ENCODE measurements around the gene BMPER. TPM values are rescaled to one million over a fixed set of nuclear protein-coding genes. Genes with fewer than 3 reads are reported as not detected.

Gene BMPER
- total and polyA plus RNA-seq, 2 experiments from 2014 or later = 40.5 to 97.3 TPM

DNA sequence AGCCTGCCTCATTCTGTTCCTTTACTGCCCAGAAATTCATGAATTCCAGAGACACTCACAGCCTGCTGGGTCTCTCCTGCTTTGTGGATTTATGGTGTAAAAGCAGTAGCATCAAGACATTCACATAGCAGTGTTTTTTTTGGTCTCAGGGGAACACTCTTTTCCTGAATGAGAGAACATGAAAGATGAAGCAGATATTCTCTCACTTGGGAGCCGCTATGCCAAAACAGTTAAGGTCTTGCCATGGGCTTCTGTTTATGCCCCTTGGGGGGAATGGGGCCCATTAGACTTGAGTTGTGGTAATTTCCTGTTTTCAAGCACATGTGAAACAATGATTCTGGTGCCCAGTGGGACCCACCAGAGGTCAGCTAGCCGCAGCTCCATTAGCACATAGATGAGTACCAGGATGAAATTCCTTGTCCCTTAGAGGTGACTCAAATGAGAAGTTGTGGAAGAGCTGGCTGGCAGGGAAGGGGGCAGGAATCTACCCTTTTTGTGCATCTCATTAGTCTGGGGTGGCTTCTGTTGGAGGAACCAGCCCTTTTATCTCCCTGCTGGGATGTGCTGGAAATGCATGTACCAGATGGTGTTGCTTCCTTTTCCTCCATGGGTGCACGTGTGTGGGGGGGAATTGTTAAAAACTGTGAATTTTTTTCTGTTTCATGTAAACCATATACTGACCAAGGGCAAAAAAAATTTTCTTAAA, 13.3 kb downstream of the BMPER start:
- TF ChIP-seq EZH2 (IDR thresholded peaks at IDR 0.05; ENCODE audit: insufficient read depth, poor library complexity, severe bottlenecking) (no peak), EZH2phosphoT487 (IDR thresholded peaks at IDR 0.05; ENCODE audit: insufficient read depth, low read depth) (no peak)
- H3K4me1 ChIP-seq (ENCODE audit: insufficient read depth) = no peaks in the 10 kb centered on the region
- H3K4me3 ChIP-seq = no peak overlapping the region
- H3K9ac ChIP-seq = no peak overlapping the region
- H4K20me1 ChIP-seq (ENCODE audit: insufficient read depth) = no peaks in the 10 kb centered on the region
- H3K4me2 ChIP-seq (ENCODE audit: unreplicated experiment) = no peak overlapping the region
- H3K9me2 ChIP-seq (ENCODE audit: insufficient read depth) = no peaks in the 10 kb centered on the region
- DNase-seq = no peak
- in situ Hi-C loops (cut with MboI) = no loop called here
- no peak overlapping the region for H3K27ac ChIP-seq
- peaks cover 24% of the 10 kb centered on the region; the same call in 1 of the 2 replicates for H3F3A ChIP-seq (ENCODE audit: insufficient read depth)
- H3K79me2 ChIP-seq (ENCODE audit: insufficient read depth) = peaks cover 62% of the 10 kb centered on the region
- no peaks in the 10 kb centered on the region for H3K9me3 ChIP-seq (ENCODE audit: low read depth)
- no peak overlapping the region for H2AFZ ChIP-seq
- 81 to 88% methylated on average over 3 of the region's 3 CpGs for WGBS, 2 experiments (ENCODE audit: low coverage in 1 of 2, low lambda C conversion rate in 2 of 2, missing lambda C conversion rate in 2 of 2)
- peaks cover 29% of the 10 kb centered on the region for H3K36me3 ChIP-seq (ENCODE audit: low read depth)
- H3K27me3 ChIP-seq (replicated peaks; ENCODE audit: insufficient read depth) = no peaks in the 10 kb centered on the region

DNA sequence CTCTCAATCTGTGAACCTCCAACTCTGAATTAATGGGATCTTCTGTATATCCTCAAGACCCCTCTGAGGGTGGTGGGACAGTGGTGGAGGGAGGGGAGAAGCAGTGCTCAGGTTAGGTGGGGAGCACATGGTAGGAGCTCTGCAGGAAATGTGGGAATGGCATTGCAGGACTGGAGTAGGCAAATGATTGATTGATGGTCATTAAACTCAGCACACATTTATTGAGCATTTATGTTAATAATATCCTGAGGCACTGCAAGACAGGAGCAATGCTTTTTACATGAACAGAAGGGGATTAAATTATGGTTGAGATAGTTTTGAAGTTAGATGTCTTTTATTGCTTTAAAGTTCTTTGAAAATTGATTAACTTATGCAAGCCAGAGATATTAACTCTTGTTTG, 14.1 kb downstream of the BMPER start:
- Histone ChIP-seq H3K27ac (no peak overlapping the region), H3F3A (ENCODE audit: insufficient read depth) (peaks cover 21% of the 10 kb centered on the region; the same call in 1 of the 2 replicates), H3K9me3 (ENCODE audit: low read depth) (no peaks in the 10 kb centered on the region), H3K4me1 (ENCODE audit: insufficient read depth) (no peaks in the 10 kb centered on the region), H3K4me2 (ENCODE audit: unreplicated experiment) (no peak overlapping the region), H2AFZ (no peak overlapping the region), H3K27me3 (replicated peaks; ENCODE audit: insufficient read depth) (no peaks in the 10 kb centered on the region), H3K36me3 (ENCODE audit: low read depth) (peaks cover 30% of the 10 kb centered on the region), H3K9ac (no peak overlapping the region), H3K9me2 (ENCODE audit: insufficient read depth) (no peaks in the 10 kb centered on the region), H3K79me2 (ENCODE audit: insufficient read depth) (peaks cover 71% of the 10 kb centered on the region), H4K20me1 (ENCODE audit: insufficient read depth) (no peaks in the 10 kb centered on the region), H3K4me3 (no peak overlapping the region)
- in situ Hi-C loops (cut with MboI) = no loop called here
- no peak for DNase-seq
- TF ChIP-seq EZH2phosphoT487 (IDR thresholded peaks at IDR 0.05; ENCODE audit: insufficient read depth, low read depth) = no peak
- no peak for TF ChIP-seq EZH2 (IDR thresholded peaks at IDR 0.05; ENCODE audit: insufficient read depth, poor library complexity, severe bottlenecking)

DNA sequence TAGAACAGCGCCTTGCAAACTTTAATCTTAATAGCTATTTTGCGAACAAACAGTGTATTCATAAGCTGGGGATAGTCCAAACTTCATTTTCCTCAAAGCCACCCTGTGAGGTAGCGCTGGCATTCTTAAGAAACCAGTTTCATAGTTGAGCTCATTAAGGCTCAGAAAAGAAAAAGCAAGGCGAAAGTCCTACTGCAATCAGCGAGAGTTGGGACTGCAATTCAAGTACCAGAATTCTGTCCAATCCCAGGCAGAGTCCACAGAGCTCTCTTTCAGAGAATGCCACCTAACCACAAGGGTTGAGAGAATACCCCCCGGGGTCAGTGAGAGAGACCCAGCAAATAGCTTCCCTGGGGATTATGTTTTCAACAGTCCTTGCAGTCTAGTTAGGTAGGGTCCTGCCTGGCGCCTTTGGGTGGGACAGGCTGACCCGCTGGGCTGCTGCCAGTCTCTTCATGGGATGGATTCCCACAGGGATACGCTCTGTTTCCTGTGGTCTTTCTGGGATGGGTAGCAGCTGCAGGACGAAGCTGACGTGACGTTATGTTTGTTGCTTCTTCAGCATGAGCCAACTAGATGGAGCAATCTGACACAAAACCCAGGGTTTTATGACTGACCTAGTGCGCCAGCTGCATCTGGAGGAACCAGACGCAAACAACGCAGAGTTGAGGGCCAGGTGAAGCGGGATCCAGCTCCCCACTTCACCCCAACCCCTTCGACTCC, 16.0 kb downstream of the BMPER start:
- DNase-seq = no peak
- H3K27me3 ChIP-seq (replicated peaks; ENCODE audit: insufficient read depth) = no peaks in the 10 kb centered on the region
- 0 out of 2 replicates have a peak, but pooled peaks cover 4% of the 10 kb centered on the region for H3F3A ChIP-seq (ENCODE audit: insufficient read depth)
- no peaks in the 10 kb centered on the region for H3K9me3 ChIP-seq (ENCODE audit: low read depth)
- H3K4me1 ChIP-seq (ENCODE audit: insufficient read depth) = no peaks in the 10 kb centered on the region
- H3K9me2 ChIP-seq (ENCODE audit: insufficient read depth) = no peaks in the 10 kb centered on the region
- H3K36me3 ChIP-seq (ENCODE audit: low read depth) = peaks cover 26% of the 10 kb centered on the region
- H3K79me2 ChIP-seq (ENCODE audit: insufficient read depth) = peaks cover 78% of the 10 kb centered on the region
- no peak overlapping the region for H3K4me3 ChIP-seq
- peaks cover 3% of the 10 kb centered on the region; the same call in 1 of the 2 replicates for H4K20me1 ChIP-seq (ENCODE audit: insufficient read depth)
- TF ChIP-seq EZH2 (IDR thresholded peaks at IDR 0.05; ENCODE audit: insufficient read depth, poor library complexity, severe bottlenecking) (no peak), EZH2phosphoT487 (IDR thresholded peaks at IDR 0.05; ENCODE audit: insufficient read depth, low read depth) (no peak)
- in situ Hi-C loops (cut with MboI) = no loop called here
- no peak overlapping the region for H2AFZ ChIP-seq
- H3K27ac ChIP-seq = no peak overlapping the region
- 89% methylated on average over 17 of the region's 17 CpGs for WGBS, 2 experiments (ENCODE audit: low coverage in 1 of 2, low lambda C conversion rate in 2 of 2, missing lambda C conversion rate in 2 of 2)
- no peak overlapping the region for H3K4me2 ChIP-seq (ENCODE audit: unreplicated experiment)
- no peak overlapping the region for H3K9ac ChIP-seq

DNA sequence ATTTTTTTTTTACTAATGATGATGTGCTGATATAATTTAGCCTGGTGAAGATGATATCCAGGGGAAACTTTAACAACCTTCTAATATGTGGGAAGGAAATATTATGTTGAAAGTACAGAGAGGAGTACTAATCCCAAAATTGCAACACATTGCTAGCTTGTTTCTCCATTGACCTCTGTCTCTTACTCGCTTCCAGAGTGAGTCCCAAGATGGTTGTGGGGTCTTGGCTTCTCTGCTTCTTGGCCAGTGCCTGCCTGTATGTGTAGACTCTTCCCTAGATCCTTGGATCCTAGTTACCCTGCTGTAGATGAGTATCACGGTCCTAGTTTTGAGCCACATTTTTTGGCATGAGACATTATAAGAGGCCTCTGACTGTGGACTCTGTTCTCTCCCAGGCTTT, 17.5 kb downstream of the BMPER start:
- in situ Hi-C loops (cut with MboI) = no loop called here
- 82 to 87% methylated on average over 2 of the region's 2 CpGs for WGBS, 2 experiments (ENCODE audit: low coverage in 1 of 2, low lambda C conversion rate in 2 of 2, missing lambda C conversion rate in 2 of 2)
- H3K4me3 ChIP-seq = no peak overlapping the region

More for the DNA sequence above, 17.5 kb downstream of the BMPER start:
- H3K9me3 ChIP-seq (ENCODE audit: low read depth) = no peaks in the 10 kb centered on the region
- H2AFZ ChIP-seq = no peak overlapping the region
- H3K36me3 ChIP-seq (ENCODE audit: low read depth) = peaks cover 23% of the 10 kb centered on the region
- TF ChIP-seq EZH2 (IDR thresholded peaks at IDR 0.05; ENCODE audit: insufficient read depth, poor library complexity, severe bottlenecking) (no peak), EZH2phosphoT487 (IDR thresholded peaks at IDR 0.05; ENCODE audit: insufficient read depth, low read depth) (no peak)
- H3K9me2 ChIP-seq (ENCODE audit: insufficient read depth) = no peaks in the 10 kb centered on the region
- H3K9ac ChIP-seq = no peak overlapping the region
- H3K27me3 ChIP-seq (replicated peaks; ENCODE audit: insufficient read depth) = no peaks in the 10 kb centered on the region
- H3K4me2 ChIP-seq (ENCODE audit: unreplicated experiment) = no peak overlapping the region
- DNase-seq = no peak
- H3F3A ChIP-seq (ENCODE audit: insufficient read depth) = 0 out of 2 replicates have a peak, but pooled peaks cover 4% of the 10 kb centered on the region
- H4K20me1 ChIP-seq (ENCODE audit: insufficient read depth) = peaks cover 3% of the 10 kb centered on the region; the same call in 1 of the 2 replicates
- H3K79me2 ChIP-seq (ENCODE audit: insufficient read depth) = peaks cover 64% of the 10 kb centered on the region
- H3K4me1 ChIP-seq (ENCODE audit: insufficient read depth) = no peaks in the 10 kb centered on the region
- H3K27ac ChIP-seq = no peak overlapping the region
